IPS-20b (cell line): Measurements from ENCODE around the gene PSMA4.
"Not testable (repeated sequence)": the region's sequence is repeated elsewhere in the genome, so short reads cannot be mapped to it uniquely, and the experiment has no call there.

Experiments
- H3K27ac ChIP-seq: one replicate; pipeline ENCODE4 v1.5.1; 2013; ENCODE audit warnings: low read length
- H3K27me3 ChIP-seq: 2 replicates; pipeline ENCODE4 v1.6.1; 2013; ENCODE audit warnings: mild to moderate bottlenecking, low read length, inconsistent platforms; ENCODE audit not compliant: insufficient read depth
- H3K36me3 ChIP-seq: 2 replicates; pipeline ENCODE4 v1.6.1; 2013; ENCODE audit warnings: low read depth, mild to moderate bottlenecking, inconsistent platforms, low read length, moderate library complexity; ENCODE audit not compliant: insufficient read depth
- H3K4me1 ChIP-seq: 2 replicates; pipeline ENCODE4 v1.6.1; 2013; ENCODE audit warnings: mild to moderate bottlenecking, control low read depth, inconsistent platforms, low read length, moderate library complexity; ENCODE audit not compliant: insufficient read depth
- H3K4me3 ChIP-seq: 2 replicates; pipeline ENCODE4 v1.5.1; 2013; ENCODE audit warnings: mild to moderate bottlenecking, low read length, inconsistent platforms
- H3K9ac ChIP-seq: 2 replicates; pipeline ENCODE4 v1.6.1; 2013; ENCODE audit warnings: low read depth, mild to moderate bottlenecking, inconsistent platforms, low read length, moderate library complexity
- H3K9me3 ChIP-seq: 2 replicates; pipeline ENCODE4 v1.6.1; 2013; ENCODE audit warnings: mild to moderate bottlenecking, low read depth, low read length, inconsistent platforms; ENCODE audit not compliant: insufficient read depth

Gene PSMA4

DNA sequence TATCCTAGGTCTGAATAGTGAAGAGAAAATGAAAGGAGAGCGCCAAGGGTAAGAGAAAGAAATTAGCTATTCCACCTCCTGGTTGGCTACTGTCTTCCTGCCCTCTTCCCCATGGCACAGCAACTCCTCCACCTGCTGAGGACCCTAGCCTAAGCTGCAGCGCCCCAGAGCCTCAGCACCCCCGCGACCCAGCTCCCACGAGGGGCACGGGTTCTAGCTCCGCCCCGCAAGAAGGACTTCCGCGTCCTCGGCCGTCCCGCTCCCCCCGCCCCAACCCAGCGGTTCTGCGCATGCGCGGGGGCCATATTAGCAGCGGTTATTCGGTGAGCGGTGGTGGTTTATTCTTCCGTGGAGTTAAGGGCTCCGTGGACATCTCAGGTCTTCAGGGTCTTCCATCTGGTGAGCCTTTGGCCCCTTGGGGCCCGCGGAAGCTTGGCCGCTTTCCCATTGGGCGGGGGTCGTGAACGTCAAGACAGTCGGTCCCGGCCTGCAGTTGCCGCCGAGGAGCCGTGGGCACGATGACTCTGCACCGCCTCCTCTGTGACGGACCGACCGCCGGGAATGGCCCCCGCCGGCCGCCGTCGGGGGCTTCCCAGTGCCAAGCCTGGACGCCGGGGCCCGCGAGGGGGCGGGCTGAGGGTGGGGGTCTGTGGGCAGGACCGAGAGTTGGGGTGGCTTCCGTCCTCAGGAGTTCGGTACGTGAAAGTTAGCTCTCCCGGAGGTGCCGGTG is at the start of gene PSMA4:
TSS of gene PSMA4 (plus strand) at position 304 of the 730 bp plus-strand sequence. CDS start 1,484 bp downstream, outside the sequence.
- Histone ChIP-seq H3K9me3 (no peaks in the 10 kb centered on the region), H3K4me1 (peaks cover 5% of the 10 kb centered on the region; the same call in 1 of the 2 replicates), H3K36me3 (peaks cover 36% of the 10 kb centered on the region), H3K4me3 (peak within 1 kb of the TSS; percentile 90), H3K27ac (peak within 1 kb of the TSS; percentile 84), H3K9ac (peak within 1 kb of the TSS; percentile 96), H3K27me3 (no peaks in the 10 kb centered on the region)

GRCh38 chr15:78492872-78493271 is 47.4 kb upstream of the PSMA4 start:
- Histone ChIP-seq H3K36me3 (peaks cover 99% of the 10 kb centered on the region), H3K27me3 (no peaks in the 10 kb centered on the region), H3K4me1 (no peaks in the 10 kb centered on the region), H3K9me3 (no peaks in the 10 kb centered on the region), H3K27ac (no peak overlapping the region), H3K9ac (no peak overlapping the region), H3K4me3 (no peak overlapping the region)

GRCh38 chr15:78501857-78502256 is 38.4 kb upstream of the PSMA4 start:
- Histone ChIP-seq H3K36me3 (peaks cover 41% of the 10 kb centered on the region), H3K9me3 (no peaks in the 10 kb centered on the region), H3K27ac (no peak overlapping the region), H3K9ac (no peak overlapping the region), H3K27me3 (no peaks in the 10 kb centered on the region), H3K4me3 (no peak overlapping the region), H3K4me1 (no peaks in the 10 kb centered on the region)

DNA sequence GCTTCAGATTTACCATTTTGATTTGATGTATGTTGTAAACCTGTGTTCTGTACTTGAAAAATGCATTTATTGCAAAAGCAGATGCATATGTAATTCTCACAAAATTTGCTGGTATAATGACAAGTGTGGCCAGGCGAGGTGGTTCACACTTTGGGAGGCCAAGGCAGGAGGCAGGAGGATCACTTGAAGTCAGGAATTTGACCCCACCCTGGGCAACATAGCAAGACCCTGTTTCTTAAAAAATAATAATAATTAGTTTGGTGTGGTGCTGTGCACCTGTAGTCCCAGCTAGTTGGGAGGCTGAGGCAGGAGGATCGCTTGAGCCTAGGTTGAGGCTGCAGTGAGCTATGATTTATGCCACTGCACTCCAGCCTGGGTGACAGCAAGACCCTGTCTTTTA is 37.6 kb upstream of the PSMA4 start:
- H3K36me3 ChIP-seq = peaks cover 33% of the 10 kb centered on the region
- no peaks in the 10 kb centered on the region for H3K9me3 ChIP-seq
- no peak overlapping the region for H3K4me3 ChIP-seq

DNA sequence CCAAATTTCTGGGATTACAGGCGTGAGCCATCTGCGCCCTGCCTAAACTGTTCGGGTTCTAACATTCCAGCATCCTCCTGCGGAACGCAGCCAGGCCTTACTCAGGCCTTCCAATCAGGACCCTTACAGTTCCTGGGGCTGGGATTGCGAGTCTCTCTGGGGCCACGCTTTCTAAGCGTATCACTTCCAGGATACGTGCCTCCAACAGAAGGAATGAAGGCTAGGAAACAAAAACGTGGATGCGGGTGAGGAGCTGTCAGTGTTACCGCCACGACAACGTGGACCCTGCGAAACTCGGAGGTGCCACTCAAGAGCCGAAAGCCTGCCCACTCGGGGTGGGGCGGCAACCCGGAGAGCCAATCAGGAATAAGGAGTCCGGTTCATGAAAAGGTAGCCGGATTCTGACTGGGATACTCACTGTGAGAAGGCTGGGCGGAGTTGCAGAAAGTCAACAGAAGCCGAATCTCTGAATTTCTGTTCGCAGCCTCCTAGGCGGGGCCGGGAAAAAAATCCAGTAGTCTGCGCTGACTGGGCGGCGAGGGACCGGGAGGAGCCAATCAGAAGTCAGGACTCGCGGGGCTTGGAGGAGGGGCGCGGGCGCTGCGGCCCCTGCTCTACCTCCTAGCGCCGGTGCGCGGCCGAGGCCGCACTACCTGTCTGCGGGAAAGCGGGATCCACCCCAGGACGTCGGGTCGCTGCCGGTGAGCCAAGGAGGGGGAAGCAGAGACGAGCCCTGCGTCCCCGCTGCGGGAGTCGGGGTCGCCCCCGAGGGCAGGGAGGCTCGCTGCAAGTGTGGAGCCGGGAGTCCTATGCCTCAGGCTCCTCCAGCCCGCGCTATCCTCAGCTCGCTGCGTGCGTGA is 33.0 kb upstream of the PSMA4 start, which contains the start of gene HYKK:
TSS of gene HYKK (plus strand) at position 607 of the 860 bp plus-strand sequence. CDS start 5,512 bp downstream, outside the sequence.
- H3K9me3 ChIP-seq = no peaks in the 10 kb centered on the region
- no peak within 1 kb of the TSS for H3K27ac ChIP-seq
- H3K9ac ChIP-seq = peak within 1 kb of the TSS; percentile 49; the same call in 1 of the 2 replicates
- H3K4me1 ChIP-seq = no peaks in the 10 kb centered on the region
- H3K36me3 ChIP-seq = no peaks in the 10 kb centered on the region
- peaks cover 24% of the 10 kb centered on the region for H3K27me3 ChIP-seq
- H3K4me3 ChIP-seq = peak within 1 kb of the TSS; percentile 63

More for the DNA sequence above, 37.6 kb upstream of the PSMA4 start:
- no peak overlapping the region for H3K9ac ChIP-seq
- 0 out of 2 replicates have a peak, but pooled peaks cover under 1% of the 10 kb centered on the region for H3K27me3 ChIP-seq
- no peak overlapping the region for H3K27ac ChIP-seq
- H3K4me1 ChIP-seq = no peaks in the 10 kb centered on the region

- Histone ChIP-seq H3K27ac (no peak overlapping the region), H3K9ac (peak overlapping the region; percentile 49; the same call in 1 of the 2 replicates), H3K9me3 (no peaks in the 10 kb centered on the region), H3K27me3 (peaks cover 24% of the 10 kb centered on the region), H3K36me3 (no peaks in the 10 kb centered on the region), H3K4me3 (peak overlapping the region; percentile 63), H3K4me1 (no peaks in the 10 kb centered on the region)
Measured at GRCh38 chr15:78507831-78508160, 32.4 kb upstream of the PSMA4 start.

- H3K9me3 ChIP-seq = no peaks in the 10 kb centered on the region
- H3K4me3 ChIP-seq = peak overlapping the region; percentile 63
- H3K9ac ChIP-seq = peak overlapping the region; percentile 49; the same call in 1 of the 2 replicates
- no peaks in the 10 kb centered on the region for H3K4me1 ChIP-seq
- H3K36me3 ChIP-seq = no peaks in the 10 kb centered on the region
- H3K27me3 ChIP-seq = peaks cover 24% of the 10 kb centered on the region
- no peak overlapping the region for H3K27ac ChIP-seq
Measured at GRCh38 chr15:78508272-78508671, 32.0 kb upstream of the PSMA4 start.

GRCh38 chr15:78509726-78510312 is 30.4 kb upstream of the PSMA4 start:
- H3K4me1 ChIP-seq = no peaks in the 10 kb centered on the region
- no peaks in the 10 kb centered on the region for H3K9me3 ChIP-seq
- no peaks in the 10 kb centered on the region for H3K36me3 ChIP-seq
- H3K27ac ChIP-seq = no peak overlapping the region
- no peak overlapping the region for H3K4me3 ChIP-seq
- H3K9ac ChIP-seq = no peak overlapping the region
- peaks cover 24% of the 10 kb centered on the region for H3K27me3 ChIP-seq

- H3K36me3 ChIP-seq, H3K27me3 ChIP-seq, H3K4me1 ChIP-seq, H3K4me3 ChIP-seq, H3K27ac ChIP-seq, H3K9ac ChIP-seq: not testable (repeated sequence)
- peaks cover 16% of the 10 kb centered on the region for H3K9me3 ChIP-seq
Measured at GRCh38 chr15:78520035-78520434, 20.2 kb upstream of the PSMA4 start.

- Histone ChIP-seq H3K27me3 (no peaks in the 10 kb centered on the region), H3K9ac (no peak overlapping the region), H3K4me1 (no peaks in the 10 kb centered on the region), H3K27ac (no peak overlapping the region), H3K36me3 (no peaks in the 10 kb centered on the region), H3K9me3 (peaks cover 23% of the 10 kb centered on the region), H3K4me3 (no peak overlapping the region)
Measured at GRCh38 chr15:78524230-78524629, 16.0 kb upstream of the PSMA4 start.

DNA sequence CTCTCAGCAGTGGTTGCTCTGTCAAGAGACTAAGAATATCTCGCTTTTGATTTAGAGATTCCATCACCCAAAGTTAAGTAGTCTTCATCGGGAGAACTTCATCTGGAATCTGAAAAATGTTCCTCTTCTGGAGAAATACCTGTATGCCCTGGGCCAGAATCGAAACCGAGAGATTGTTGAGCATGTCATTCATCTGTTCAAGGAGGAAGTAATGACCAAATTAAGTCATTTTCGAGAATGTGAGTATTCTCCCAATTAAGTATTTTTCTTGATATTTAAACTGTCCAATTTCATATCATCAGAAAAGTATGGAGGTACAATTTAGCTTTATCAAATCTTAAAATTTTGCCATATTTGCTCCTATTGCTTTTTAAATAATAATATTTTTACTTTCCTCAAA is 12.9 kb upstream of the PSMA4 start:
- H3K9me3 ChIP-seq = peaks cover 19% of the 10 kb centered on the region
- no peaks in the 10 kb centered on the region for H3K4me1 ChIP-seq
- no peak overlapping the region for H3K4me3 ChIP-seq
- no peaks in the 10 kb centered on the region for H3K36me3 ChIP-seq
- H3K27me3 ChIP-seq = no peaks in the 10 kb centered on the region
- H3K9ac ChIP-seq = no peak overlapping the region
- H3K27ac ChIP-seq = no peak overlapping the region
